Adipocyte (in vitro differentiated cells): ENCODE measurements around the gene SLC41A1.

Experiments
- DNase-seq: peaks from one replicate; pipeline ENCODE4 v3.0.0-alpha.2; 2015; ENCODE audit warnings: low read depth
- H3K27me3 ChIP-seq: replicated peaks from 2 replicates; pipeline ENCODE4 v1.7.0; 2013; ENCODE audit warnings: mild to moderate bottlenecking, low read length, moderate library complexity; ENCODE audit not compliant: control insufficient read depth, insufficient read depth
- H3K36me3 ChIP-seq: 2 replicates; pipeline ENCODE4 v1.7.0; 2013; ENCODE audit warnings: low read length, mild to moderate bottlenecking, moderate library complexity; ENCODE audit not compliant: control insufficient read depth, insufficient read depth, severe bottlenecking
- H3K4me1 ChIP-seq: 2 replicates; pipeline ENCODE4 v1.7.0; 2013; ENCODE audit warnings: mild to moderate bottlenecking, low read length, moderate library complexity; ENCODE audit not compliant: control insufficient read depth, insufficient read depth
- H3K4me3 ChIP-seq: 2 replicates; pipeline ENCODE4 v1.7.0; 2013; ENCODE audit warnings: mild to moderate bottlenecking, low read length, moderate library complexity
- H3K9ac ChIP-seq: 2 replicates; pipeline ENCODE4 v1.7.0; 2013; ENCODE audit warnings: mild to moderate bottlenecking, low read length, moderate library complexity
- H3K9me3 ChIP-seq: 2 replicates; pipeline ENCODE4 v1.7.0; 2013; ENCODE audit warnings: mild to moderate bottlenecking, low read length, moderate library complexity; ENCODE audit not compliant: control insufficient read depth

SLC41A1 gene

GRCh38 chr1:205749234-205750137 is 63.5 kb downstream of the SLC41A1 start:
- H3K36me3 ChIP-seq = no peaks in the 10 kb centered on the region
- DNase-seq = peak; percentile 97
- H3K27me3 ChIP-seq = no peaks in the 10 kb centered on the region
- peak overlapping the region; percentile 96 for H3K4me3 ChIP-seq
- H3K9me3 ChIP-seq = no peaks in the 10 kb centered on the region
- peak overlapping the region; percentile 97 for H3K9ac ChIP-seq
- H3K4me1 ChIP-seq = peaks cover 26% of the 10 kb centered on the region

GRCh38 chr1:205748403-205749233 is 64.4 kb downstream of the SLC41A1 start:
- peak overlapping the region; percentile 96 for H3K4me3 ChIP-seq

GRCh38 chr1:205746757-205747412 is 66.1 kb downstream of the SLC41A1 start:
- no peaks in the 10 kb centered on the region for H3K27me3 ChIP-seq
- H3K9ac ChIP-seq = peak overlapping the region; percentile 97
- no peaks in the 10 kb centered on the region for H3K9me3 ChIP-seq
- H3K36me3 ChIP-seq = no peaks in the 10 kb centered on the region
- H3K4me3 ChIP-seq = peak overlapping the region; percentile 96
- DNase-seq = no peak
- H3K4me1 ChIP-seq = peaks cover 26% of the 10 kb centered on the region

More at GRCh38 chr1:205748403-205749233, 64.4 kb downstream of the SLC41A1 start:
- DNase-seq = peak; percentile 87
- no peaks in the 10 kb centered on the region for H3K27me3 ChIP-seq
- H3K9ac ChIP-seq = peak overlapping the region; percentile 97
- peaks cover 26% of the 10 kb centered on the region for H3K4me1 ChIP-seq
- H3K9me3 ChIP-seq = no peaks in the 10 kb centered on the region
- no peaks in the 10 kb centered on the region for H3K36me3 ChIP-seq

- no peak overlapping the region for H3K9ac ChIP-seq
- peaks cover 31% of the 10 kb centered on the region for H3K4me1 ChIP-seq
- no peak overlapping the region for H3K4me3 ChIP-seq
- H3K27me3 ChIP-seq = no peaks in the 10 kb centered on the region
- peaks cover 3% of the 10 kb centered on the region for H3K36me3 ChIP-seq
- no peak for DNase-seq
- no peaks in the 10 kb centered on the region for H3K9me3 ChIP-seq
Observed at GRCh38 chr1:205744403-205744802, 68.6 kb downstream of the SLC41A1 start.

- Histone ChIP-seq H3K9ac (no peak overlapping the region), H3K36me3 (peaks cover 3% of the 10 kb centered on the region), H3K4me3 (no peak overlapping the region), H3K4me1 (peaks cover 36% of the 10 kb centered on the region), H3K9me3 (no peaks in the 10 kb centered on the region), H3K27me3 (no peaks in the 10 kb centered on the region)
- DNase-seq = no peak
Observed at GRCh38 chr1:205743977-205744376, 69.0 kb downstream of the SLC41A1 start.

GRCh38 chr1:205741681-205742080 is 71.3 kb downstream of the SLC41A1 start:
- no peak for DNase-seq

GRCh38 chr1:205739348-205740160 is 73.4 kb downstream of the SLC41A1 start:
- H3K4me1 ChIP-seq = peaks cover 14% of the 10 kb centered on the region
- H3K27me3 ChIP-seq = no peaks in the 10 kb centered on the region
- no peaks in the 10 kb centered on the region for H3K9me3 ChIP-seq
- no peak overlapping the region for H3K4me3 ChIP-seq
- H3K9ac ChIP-seq = peak overlapping the region; percentile 59
- peak; percentile 85 for DNase-seq
- H3K36me3 ChIP-seq = peaks cover 18% of the 10 kb centered on the region

More at GRCh38 chr1:205741681-205742080, 71.3 kb downstream of the SLC41A1 start:
- H3K9ac ChIP-seq = no peak overlapping the region
- peaks cover 25% of the 10 kb centered on the region for H3K4me1 ChIP-seq
- peaks cover 3% of the 10 kb centered on the region for H3K36me3 ChIP-seq
- H3K4me3 ChIP-seq = no peak overlapping the region
- H3K9me3 ChIP-seq = no peaks in the 10 kb centered on the region
- no peaks in the 10 kb centered on the region for H3K27me3 ChIP-seq
